SK-MEL-5 (cell line): ENCODE measurements around the gene PRICKLE2. TPM values are rescaled to one million over a fixed set of nuclear protein-coding genes. Genes with fewer than 3 reads are reported as not detected.
A peak's percentile ranks its signal among the peaks of the same experiment; 100 is the strongest.

Experiments
- DNase-seq: peaks from one replicate; pipeline ENCODE4 v3.0.0-alpha.2; 2016; ENCODE audit warnings: low read depth, low spot score
- in situ Hi-C: cut with HindIII; loops from 2 replicates; pipeline ENCODE4 v1.10.0; 2016; ENCODE audit warnings: low sequenced_read_pairs, high pct_unique_total_duplicates, low pct_unique_long_range_greater_than_20kb
- polyA plus RNA-seq, 2 experiments: library from polyadenylated mRNA; depleted of rRNA; stranded (reverse); fragments of >200 nt; gene quantifications; 2 replicates each; pipeline ENCODE4 v1.2.3, GENCODE V29; 2015
- total RNA-seq: library from RNA; depleted of rRNA; stranded (reverse); fragments of >200 nt; shearing (Covaris generic); gene quantifications from 2 replicates; pipeline ENCODE4 v1.2.3, GENCODE V29; 2014; rRNA removed

Gene PRICKLE2, protein sequence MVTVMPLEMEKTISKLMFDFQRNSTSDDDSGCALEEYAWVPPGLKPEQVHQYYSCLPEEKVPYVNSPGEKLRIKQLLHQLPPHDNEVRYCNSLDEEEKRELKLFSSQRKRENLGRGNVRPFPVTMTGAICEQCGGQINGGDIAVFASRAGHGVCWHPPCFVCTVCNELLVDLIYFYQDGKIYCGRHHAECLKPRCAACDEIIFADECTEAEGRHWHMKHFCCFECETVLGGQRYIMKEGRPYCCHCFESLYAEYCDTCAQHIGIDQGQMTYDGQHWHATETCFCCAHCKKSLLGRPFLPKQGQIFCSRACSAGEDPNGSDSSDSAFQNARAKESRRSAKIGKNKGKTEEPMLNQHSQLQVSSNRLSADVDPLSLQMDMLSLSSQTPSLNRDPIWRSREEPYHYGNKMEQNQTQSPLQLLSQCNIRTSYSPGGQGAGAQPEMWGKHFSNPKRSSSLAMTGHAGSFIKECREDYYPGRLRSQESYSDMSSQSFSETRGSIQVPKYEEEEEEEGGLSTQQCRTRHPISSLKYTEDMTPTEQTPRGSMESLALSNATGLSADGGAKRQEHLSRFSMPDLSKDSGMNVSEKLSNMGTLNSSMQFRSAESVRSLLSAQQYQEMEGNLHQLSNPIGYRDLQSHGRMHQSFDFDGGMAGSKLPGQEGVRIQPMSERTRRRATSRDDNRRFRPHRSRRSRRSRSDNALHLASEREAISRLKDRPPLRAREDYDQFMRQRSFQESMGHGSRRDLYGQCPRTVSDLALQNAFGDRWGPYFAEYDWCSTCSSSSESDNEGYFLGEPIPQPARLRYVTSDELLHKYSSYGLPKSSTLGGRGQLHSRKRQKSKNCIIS
- total RNA-seq: 0.69 and 1.5 TPM in 2 replicates
- 0.42 and 0.68 TPM in 2 replicates for polyA plus RNA-seq (2015; cell fraction: cytosol; rRNA removed)
- polyA plus RNA-seq (2015; cell fraction: nucleus; rRNA removed): 2.4 and 5.3 TPM in 2 replicates

DNA sequence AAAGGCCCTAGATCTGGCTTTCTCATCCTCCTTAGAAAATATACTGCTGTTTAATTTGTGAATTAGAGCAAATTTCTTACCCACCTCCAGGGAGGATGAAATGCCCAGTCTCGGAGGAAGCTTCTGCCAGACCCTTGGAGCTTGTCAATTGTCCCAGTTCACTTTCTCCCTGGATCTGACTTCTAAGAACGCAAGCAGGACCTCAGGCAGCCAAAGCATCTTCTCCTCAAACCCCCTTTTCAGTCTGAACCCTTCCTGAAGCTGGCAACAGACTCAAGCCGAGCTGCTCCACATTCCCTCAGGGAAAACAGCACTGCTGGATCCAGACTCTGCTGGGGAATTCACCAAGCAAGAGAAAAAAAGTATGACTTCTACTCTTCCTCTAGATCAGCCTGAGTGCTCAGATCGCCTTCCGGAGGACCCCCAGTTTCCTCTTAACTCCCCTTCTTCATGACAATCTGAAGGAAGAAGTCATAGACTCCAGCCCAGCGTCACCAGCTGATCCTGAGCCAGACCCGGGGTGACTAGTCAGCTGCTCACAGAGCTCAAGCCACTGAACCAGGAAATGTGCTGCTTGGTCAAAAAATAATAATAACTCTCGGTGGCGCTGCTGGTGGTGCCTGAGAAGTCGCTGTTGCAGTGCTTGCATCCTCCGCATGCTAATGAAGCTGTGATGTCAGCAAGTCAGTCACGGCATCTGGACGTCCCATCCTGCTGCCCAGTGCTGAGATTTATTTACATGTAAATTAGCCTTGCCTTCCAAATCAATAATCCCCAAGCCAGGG is at the start of gene PRICKLE2:
PRICKLE2 (minus strand) TSS at position 641 of the 785 bp plus-strand sequence. CDS start 26,539 bp downstream, outside the sequence.
- in situ Hi-C loops: no loop called here
- DNase-seq: peak; percentile 70

DNA sequence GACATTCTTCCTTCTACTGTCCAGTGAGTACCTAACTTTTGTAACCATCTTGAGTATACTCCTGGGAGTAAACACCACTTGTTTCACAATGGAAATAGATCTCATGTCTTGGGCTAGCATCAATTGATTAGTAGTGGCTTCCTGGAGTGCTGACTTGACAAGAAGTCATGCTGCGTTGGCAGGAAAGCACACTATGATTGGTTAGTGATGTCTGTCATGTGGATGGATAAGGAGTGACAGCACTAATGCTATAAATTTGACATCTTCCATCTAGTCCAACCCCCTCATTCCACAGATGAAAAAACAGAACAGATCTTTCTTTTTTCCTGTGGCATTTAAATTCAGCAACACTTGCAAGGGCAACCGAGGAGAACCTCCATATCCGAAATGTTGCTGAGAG is 47.6 kb upstream of the PRICKLE2 start:
- no peak for DNase-seq
- in situ Hi-C loops: no loop called here

DNA sequence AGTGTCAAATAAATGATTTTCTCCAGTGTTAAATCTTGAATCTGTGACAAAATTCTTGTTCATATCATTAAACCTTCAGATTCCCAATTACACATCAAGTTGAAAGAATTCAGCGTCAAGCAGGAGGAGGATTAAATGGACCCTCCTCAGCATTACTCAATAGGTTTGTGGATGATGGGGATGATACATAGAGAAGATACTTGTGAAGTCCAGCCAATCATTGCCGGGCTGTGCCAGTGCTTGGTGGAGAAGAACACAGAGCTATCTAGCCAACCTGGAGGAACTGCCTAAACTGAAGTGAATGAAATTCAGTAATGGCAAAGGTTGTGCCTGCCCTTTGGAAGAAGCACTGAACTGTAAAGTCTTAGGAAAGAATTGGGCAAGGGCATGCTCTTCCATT is 47.0 kb upstream of the PRICKLE2 start:
- no peak for DNase-seq
- in situ Hi-C loops: no loop called here

DNA sequence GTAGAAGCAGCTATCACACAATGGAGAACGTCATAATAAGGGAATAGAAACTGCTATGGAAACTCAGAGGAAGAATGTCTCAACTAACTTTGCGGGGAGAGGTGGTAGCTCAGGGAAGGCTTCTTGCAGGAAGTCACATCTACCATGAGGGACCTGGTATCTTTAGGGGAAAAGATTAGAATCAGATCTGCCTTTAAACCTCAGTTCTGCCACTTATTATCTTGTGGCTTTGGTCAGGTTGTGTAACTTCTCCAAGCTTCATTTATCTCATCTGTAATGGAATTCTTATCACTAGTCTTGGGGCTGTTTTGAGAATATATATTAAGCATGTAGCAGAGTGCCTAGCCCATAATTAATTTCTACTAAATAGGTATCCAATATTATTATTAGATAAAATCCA is 46.4 kb upstream of the PRICKLE2 start:
- no peak for DNase-seq
- in situ Hi-C loops: no loop called here

DNA sequence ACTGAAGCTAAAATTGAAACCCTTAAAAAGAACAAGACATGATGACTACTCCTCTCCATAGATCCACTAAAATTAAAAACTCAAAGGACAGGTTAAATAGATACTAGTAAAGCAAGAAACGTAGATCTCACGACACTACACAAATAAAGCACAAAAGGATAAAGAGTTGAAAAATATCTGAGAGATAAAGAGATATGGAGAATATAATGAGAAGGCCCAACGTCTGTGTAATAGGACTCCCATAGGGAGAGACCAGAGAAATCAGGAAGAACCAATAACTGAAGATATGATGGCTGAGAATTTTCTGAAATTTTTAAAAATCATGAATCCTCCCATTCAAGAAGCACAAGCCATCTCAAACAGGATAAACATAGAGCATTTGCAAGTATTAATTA is 45.6 kb upstream of the PRICKLE2 start:
- in situ Hi-C loops: no loop called here
- DNase-seq: no peak

DNA sequence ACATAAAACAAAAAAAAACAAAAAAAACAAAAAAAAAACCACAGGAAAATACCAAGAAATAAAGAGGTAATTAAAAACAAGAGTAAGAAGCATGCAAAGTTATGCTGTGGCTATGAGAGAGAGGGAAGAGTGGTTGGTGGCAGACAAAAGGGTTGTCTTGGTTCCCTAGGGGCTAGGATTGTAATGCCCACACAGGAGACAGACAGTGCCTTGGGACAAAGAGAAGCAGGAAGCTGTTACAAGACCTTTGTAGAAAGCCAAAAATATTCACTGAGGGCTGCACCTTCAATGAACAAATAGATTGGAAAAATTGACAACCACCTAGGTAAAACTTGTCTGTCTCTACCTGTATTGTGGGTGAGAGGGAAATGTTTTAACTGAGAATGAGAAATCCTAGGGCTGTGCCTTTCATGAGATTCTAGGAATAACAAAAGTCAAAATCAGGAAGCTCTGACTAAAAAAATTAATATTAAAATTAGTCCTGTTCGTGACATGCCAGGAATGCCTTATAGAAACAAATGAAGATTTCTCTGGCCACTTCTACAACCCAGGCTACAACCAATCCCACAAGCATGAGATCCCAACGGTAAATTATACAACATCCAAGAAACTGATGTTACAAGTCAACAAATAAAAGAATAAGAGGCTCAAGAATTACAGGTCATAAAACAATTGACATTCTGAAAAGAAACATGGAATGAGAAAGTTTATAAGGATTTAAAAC is 45.0 kb upstream of the PRICKLE2 start:
- DNase-seq: no peak
- in situ Hi-C loops: no loop called here

DNA sequence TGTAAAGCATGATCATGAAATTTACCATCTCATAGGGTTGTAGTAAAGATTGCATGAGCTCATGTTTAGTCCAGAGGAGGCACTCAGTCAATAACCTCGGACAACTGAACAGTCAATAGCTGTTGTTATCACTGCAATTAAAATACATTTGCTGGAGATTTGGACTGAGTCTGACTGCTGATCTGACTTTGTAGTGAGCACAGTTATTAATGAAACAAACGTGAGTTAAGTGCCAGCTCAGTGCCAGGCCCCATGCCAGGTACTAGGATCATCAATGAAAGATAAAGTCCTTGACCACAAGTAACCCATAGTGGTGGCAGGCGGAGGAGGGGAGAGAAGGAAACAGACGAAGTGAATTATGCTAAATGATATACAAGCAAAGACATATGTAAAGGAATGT is 43.7 kb upstream of the PRICKLE2 start:
- in situ Hi-C loops: no loop called here

DNA sequence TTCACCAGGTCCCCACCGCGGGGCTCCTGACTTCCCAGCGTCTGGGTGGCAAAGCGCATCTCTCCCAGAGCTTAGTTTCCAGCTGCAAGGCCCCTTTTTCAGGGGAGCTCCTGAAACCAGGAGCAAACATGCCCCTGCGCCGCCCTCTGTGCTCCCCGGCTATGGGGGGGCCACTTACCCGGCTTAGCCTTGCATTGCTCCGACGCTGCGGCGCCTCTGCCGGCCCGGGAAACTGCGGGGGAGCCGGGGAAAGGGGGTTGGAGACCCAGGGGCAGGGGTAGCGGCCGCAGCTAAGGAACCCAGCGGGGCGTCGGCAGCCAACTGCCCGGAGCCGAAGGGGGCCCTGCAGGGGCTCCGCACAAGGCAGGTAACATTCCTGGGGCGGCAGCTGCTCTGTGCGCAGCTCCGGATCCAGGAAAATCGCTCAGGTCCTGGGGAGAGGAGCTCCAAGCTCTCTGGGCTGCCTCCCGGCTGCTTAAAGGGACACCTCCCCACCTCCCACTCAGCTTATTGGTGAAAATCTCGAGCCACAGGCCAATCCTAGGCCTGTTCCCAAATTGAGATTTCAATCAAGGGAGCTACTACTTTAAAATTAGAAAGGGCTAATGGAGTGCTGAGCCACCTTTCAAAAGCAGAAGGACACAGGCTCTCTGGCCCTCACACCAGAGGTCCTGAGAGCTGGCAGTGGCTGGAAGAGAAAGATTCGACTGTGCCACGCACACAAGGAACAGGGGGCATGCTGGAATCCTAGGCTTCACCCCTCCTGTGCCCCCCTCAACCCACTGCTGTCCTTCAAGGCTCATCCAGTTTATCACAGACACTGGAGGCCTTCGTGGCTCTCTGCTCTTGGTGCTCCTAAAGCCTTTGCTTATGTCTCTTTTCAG is 42.7 kb upstream of the PRICKLE2 start:
- in situ Hi-C loops: no loop called here
- no peak for DNase-seq

More for the DNA sequence above, 43.7 kb upstream of the PRICKLE2 start:
- DNase-seq: no peak

DNA sequence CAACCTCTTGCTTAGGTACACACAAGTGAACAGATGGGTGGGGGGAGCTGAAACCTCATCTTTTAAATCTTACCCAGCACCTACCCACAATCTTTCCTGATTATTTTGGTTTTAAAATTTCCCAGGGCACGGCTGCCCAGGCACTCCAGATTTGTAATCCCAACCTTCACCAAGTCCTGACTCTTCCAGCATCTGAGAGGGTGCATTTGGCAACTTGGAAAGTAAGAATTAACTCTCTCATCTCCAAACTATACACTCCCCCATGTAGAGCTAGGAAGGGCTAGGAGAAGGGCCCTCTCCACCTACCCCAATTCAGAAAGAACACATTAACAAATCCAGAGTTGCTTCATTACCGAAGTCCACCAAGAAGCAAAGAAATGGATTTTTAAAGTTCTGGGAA is 41.7 kb upstream of the PRICKLE2 start:
- no peak for DNase-seq
- in situ Hi-C loops: no loop called here

DNA sequence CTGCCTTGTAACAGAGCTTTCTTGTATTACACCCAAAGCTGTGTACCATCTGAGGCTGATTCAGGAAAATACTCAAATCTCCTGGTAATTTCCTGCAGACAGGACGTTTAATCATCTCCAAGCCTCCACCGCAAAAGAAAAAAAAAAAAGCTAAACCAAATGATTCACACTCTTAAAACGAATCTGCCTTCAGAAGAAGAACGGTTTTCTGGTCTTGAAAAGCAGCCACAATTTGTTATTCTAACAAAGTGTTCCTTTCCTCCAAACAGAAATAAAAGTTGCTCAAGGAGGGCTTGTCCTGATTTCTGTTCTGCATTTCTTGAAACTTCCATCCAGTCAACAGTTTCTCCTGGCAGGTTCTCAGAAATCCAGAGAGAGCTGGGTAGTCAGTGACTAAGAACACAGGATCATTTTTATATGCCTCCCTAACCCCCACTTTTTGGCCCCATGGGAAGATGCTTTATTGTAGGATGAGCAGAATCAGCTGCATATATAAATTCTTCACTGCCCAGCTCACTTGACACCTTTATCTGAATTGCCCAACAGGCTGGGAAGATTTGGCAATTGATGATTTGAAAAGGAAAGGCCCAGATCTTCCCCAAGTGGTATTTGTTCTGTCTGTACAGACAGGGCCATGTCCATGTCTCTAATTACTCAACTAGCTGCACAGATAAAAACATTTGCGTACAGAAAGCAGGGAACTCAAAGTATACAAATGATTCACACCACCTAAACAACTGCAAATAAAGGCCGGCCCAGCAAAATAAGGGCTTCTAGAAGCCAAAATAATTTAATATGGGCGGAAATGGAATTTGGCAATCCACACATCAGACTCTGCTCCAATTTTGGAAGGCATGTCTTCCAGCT is 41.0 kb upstream of the PRICKLE2 start:
- in situ Hi-C loops: no loop called here
- no peak for DNase-seq

DNA sequence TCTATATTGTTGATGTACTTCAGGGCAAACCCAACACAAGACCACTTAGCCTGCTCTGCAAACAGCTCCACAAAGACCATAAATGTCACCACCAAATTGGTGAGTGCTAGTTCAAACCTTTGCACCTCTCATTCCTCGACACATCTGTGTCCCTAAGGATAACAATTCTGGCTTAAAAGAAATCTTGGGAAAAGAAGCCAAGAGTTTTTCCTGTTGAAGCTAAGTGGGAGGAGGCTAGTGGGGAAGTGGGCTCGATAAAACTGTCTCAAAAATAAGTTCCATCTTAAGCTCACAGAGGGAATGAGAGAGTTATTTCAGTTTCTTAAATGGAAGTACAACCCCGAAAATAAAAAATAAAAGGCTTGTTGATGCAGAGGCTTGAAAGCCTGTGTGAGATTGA is 40.4 kb upstream of the PRICKLE2 start:
- in situ Hi-C loops: no loop called here
- no peak for DNase-seq

DNA sequence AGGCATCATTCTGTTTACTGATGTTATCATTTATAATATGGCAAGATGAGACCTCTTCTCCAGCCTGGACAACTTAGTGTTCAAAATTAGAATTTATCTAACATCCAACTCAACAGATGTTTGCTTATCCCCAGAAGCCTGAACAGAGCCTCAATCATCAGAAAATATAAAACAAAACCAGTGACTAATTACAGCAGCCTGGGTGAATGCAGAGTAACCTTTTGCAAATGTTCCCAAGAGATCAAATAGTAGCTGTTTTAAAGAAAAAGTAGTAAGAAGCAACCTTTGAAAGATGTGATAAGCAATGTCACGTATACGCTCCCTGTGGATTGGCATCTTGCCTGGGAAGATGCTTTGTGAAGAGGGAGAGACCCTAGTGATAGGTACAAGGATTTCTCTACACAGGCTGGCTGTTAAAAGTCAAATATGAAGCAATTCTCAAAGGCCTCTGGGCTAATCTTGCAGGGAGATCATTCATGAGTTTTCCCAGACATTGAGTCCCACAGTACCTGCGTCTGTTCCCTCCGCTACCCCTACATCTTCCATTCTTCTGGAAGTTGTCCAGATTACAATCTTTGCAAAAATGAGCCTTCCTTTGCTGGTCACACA is 39.3 kb upstream of the PRICKLE2 start:
- DNase-seq: no peak
- in situ Hi-C loops: no loop called here

DNA sequence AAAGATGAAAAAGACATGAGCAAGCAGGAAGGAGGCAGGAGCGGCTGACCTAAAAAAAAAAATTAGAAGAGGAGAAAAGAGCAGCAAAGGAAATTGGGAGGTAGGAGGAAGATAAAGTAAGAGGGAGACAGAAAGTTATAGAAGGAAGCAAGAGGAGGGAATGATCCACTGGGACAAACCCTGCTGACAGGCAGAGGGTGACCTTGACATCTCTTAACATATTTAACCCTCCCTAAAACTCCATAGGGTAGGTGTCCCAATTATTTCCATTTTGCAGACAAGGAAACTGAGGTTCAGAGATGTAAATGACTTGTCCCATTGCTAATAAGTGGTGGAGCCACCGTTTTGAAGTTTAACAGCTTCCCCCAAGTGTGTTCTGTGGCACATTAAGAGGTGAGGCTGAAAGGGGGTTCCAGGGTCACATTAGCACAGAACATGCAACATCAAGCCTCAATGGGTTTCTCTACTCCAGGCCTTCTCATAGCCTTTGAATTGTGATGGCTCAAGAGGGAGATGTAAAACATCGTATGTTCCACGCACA is 37.4 kb upstream of the PRICKLE2 start:
- peak; percentile 43 for DNase-seq
- in situ Hi-C loops: no loop called here

DNA sequence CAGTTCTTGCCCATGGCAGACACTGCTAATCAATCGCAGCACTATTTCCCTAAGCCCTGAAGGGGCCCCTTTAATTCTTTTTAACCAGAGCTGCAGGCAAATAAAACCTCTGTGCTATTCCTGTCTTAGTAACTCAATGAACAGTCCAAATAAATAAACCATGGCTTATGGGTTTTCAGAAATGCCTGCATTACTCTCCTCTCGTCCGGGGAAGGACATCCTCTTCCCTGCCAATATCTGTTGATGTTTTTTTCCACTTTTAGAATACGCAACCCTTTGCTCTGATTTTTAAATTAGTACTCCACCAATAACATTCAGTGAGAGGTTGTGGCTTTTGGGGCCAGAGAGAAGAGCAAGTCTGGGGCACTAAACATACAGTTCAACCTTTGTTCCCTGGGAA is 35.2 kb upstream of the PRICKLE2 start:
- no peak for DNase-seq
- in situ Hi-C loops: no loop called here

DNA sequence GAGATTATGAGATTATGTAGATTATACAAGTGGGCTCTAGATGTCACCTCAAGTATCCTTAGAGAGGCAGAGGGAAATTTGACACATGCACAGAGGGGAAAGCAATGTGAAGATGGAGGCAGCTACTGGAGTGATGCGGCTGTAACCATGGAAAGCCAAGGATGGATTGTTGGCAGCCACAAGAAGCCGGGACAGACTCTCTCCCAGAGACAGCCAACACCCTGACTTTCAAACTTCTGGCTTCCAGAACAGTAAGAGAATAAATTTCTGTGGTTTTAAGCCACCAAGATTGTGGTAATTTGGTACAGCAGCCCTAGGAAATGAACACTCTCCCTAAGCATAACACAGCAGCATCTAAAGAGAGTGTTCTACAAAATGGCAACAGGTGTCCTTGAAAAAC is 34.4 kb upstream of the PRICKLE2 start:
- in situ Hi-C loops: no loop called here
- no peak for DNase-seq
